Measurements from ENCODE around the gene SUGCT. TPM values are rescaled to one million over a fixed set of nuclear protein-coding genes. Genes with fewer than 3 reads are reported as not detected.

SUGCT gene
- total RNA-seq, 3 donors from 2014 or later: 7.6 to 19.1 (median 10.1) TPM

DNA sequence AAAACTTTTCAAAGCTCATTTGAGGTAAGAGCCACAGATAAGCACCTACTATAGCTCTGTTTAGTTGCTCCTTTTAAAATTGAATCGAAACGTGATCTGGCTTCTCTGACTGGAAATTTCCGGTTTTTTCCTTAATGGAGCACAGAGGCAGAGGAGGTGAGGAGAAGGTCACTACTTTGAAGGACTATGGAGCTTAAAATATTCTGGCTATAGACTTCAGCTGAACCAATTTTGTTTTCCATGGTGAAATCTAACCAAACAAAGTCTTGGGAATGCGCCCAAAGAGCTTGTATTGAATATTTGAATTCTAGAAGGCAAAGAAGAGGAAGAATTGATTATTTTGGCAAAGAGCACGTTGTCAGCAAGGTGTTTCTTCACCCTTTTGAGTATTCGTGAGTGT lies 711.1 kb downstream of the SUGCT start:
- no peak for DNase-seq
- ATAC-seq: no peak
- no peaks in the 10 kb centered on the region for H3K36me3 ChIP-seq (ENCODE audit: low read depth)
- no peaks in the 10 kb centered on the region for H3K4me1 ChIP-seq (ENCODE audit: low read depth)
- TF ChIP-seq, protein P1, sequence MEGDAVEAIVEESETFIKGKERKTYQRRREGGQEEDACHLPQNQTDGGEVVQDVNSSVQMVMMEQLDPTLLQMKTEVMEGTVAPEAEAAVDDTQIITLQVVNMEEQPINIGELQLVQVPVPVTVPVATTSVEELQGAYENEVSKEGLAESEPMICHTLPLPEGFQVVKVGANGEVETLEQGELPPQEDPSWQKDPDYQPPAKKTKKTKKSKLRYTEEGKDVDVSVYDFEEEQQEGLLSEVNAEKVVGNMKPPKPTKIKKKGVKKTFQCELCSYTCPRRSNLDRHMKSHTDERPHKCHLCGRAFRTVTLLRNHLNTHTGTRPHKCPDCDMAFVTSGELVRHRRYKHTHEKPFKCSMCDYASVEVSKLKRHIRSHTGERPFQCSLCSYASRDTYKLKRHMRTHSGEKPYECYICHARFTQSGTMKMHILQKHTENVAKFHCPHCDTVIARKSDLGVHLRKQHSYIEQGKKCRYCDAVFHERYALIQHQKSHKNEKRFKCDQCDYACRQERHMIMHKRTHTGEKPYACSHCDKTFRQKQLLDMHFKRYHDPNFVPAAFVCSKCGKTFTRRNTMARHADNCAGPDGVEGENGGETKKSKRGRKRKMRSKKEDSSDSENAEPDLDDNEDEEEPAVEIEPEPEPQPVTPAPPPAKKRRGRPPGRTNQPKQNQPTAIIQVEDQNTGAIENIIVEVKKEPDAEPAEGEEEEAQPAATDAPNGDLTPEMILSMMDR (IDR thresholded peaks at IDR 0.05): no peak
- no peak overlapping the region for H3K4me3 ChIP-seq
- H3K9me3 ChIP-seq: no peaks in the 10 kb centered on the region
- intact Hi-C loops (cut with DNase I, micrococcal nuclease): no loop called here

DNA sequence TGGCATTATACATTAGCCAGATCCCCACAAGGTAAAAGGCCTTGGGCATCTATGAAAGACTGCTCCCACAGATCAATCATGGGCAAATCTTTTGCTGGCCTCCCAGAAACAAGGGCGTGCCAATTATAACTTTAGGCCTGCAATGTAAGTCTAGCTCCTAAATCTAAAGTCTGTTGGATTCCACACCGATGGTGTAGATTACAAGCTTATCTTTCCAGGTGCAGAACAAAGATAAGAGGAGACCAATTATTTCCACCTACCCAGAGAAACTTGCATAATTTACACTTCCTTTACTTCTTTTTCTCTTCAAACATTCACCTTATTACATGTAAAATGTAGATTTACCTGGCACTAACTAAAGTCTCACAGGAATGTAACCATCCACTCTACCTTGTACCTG lies 713.1 kb downstream of the SUGCT start:
- H3K4me1 ChIP-seq (ENCODE audit: low read depth): no peaks in the 10 kb centered on the region
- intact Hi-C loops (cut with DNase I, micrococcal nuclease): no loop called here
- no peak for DNase-seq
- no peaks in the 10 kb centered on the region for H3K9me3 ChIP-seq
- TF ChIP-seq, protein P1 (IDR thresholded peaks at IDR 0.05): no peak
- peak; percentile 25 for ATAC-seq
- no peaks in the 10 kb centered on the region for H3K36me3 ChIP-seq (ENCODE audit: low read depth)
- no peak overlapping the region for H3K4me3 ChIP-seq

DNA sequence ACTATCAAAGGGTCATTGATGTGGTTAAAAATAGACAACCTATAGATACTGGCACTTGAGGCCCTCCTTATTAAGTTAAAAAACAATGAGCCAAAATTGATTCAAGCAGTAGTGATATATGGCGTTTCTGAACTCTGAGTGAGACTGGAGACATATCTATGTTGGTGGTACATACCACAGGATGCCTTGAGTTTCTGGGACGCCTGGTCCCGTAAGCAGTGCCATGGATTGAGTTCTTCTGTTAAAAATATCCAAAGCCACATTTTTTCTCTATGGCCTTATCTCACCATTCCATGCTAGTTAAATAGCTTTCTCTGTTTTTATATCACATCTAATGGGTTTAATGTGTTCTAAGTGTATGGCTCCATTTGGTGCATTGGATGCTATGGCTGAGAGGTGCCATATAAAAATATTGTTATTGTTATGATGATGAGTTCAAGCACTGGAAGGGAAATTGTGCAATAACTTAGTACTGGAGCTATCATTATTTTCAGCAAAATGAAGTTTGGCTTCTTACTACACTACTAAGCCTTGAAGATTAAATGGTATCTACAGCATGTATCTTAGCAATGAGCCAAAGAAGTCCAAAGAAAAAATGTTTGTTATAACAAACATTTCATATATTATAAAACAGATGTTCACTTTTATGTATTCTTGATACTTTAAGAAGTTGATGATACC lies 713.9 kb downstream of the SUGCT start:
- ATAC-seq (no peak), DNase-seq (no peak)
- H3K4me3 ChIP-seq: no peak overlapping the region
- intact Hi-C loops (cut with DNase I, micrococcal nuclease): no loop called here
- no peaks in the 10 kb centered on the region for H3K36me3 ChIP-seq (ENCODE audit: low read depth)
- H3K4me1 ChIP-seq (ENCODE audit: low read depth): no peaks in the 10 kb centered on the region
- no peaks in the 10 kb centered on the region for H3K9me3 ChIP-seq
- TF ChIP-seq, protein P1 (IDR thresholded peaks at IDR 0.05): no peak

DNA sequence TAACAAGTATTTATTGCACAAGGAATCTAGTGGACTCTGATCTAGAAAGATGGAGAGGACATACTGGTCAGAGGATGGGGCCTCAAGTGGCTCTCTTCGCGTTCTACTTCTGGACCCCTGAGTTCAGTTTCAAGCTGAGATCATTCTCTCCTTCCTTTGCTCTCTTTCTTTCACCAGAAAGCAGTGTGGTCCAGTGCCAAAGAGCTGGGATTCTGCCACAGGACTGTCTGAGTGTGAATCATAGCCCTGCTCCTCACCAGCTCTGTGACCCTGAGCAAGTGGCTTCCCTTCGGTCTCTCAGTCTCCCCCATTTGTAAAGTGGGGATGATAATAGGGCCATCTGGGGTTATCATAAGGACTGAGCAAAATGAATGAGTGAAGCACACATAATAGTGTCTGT lies 715.2 kb downstream of the SUGCT start:
- intact Hi-C loops (cut with DNase I, micrococcal nuclease): no loop called here
- Histone ChIP-seq H3K9me3 (no peaks in the 10 kb centered on the region), H3K36me3 (ENCODE audit: low read depth) (no peaks in the 10 kb centered on the region), H3K4me3 (no peak overlapping the region), H3K4me1 (ENCODE audit: low read depth) (no peaks in the 10 kb centered on the region)
- DNase-seq: no peak
- TF ChIP-seq, protein P1 (IDR thresholded peaks at IDR 0.05): no peak
- no peak for ATAC-seq

- H3K4me1 ChIP-seq (ENCODE audit: low read depth): no peaks in the 10 kb centered on the region
- no peaks in the 10 kb centered on the region for H3K36me3 ChIP-seq (ENCODE audit: low read depth)
- ATAC-seq (no peak), DNase-seq (no peak)
- TF ChIP-seq, protein P1 (IDR thresholded peaks at IDR 0.05): no peak
- no peak overlapping the region for H3K4me3 ChIP-seq
- intact Hi-C loops (cut with DNase I, micrococcal nuclease): no loop called here
- H3K9me3 ChIP-seq: no peaks in the 10 kb centered on the region
Measured at GRCh38 chr7:40851001-40851400, 716.2 kb downstream of the SUGCT start.

DNA sequence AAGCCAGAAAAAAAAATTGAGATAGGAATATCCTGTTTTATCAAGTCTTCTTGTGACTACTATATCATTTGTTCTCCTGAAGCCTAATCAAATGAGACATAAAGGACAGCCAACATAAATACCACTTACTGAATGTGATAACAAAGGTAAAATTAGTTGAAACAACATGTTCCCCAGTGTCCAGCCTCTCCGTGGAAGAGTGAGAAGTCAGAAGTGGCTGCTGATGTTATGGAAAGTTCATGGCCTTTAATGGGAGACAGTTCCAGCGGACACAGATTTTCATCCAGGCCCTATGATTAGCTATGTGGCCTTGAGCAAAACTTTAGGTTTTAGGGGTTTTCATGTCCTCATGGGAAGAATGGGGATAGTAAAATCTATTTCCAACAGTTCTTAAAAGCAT lies 724.3 kb downstream of the SUGCT start:
- Histone ChIP-seq H3K9me3 (no peaks in the 10 kb centered on the region), H3K36me3 (ENCODE audit: low read depth) (no peaks in the 10 kb centered on the region), H3K4me3 (no peak overlapping the region), H3K4me1 (ENCODE audit: low read depth) (no peaks in the 10 kb centered on the region)
- ATAC-seq (no peak), DNase-seq (no peak)
- intact Hi-C loops (cut with DNase I, micrococcal nuclease): no loop called here
- TF ChIP-seq, protein P1 (IDR thresholded peaks at IDR 0.05): no peak
